ENCODE results near the gene ZSCAN10.
"Not testable (repeated sequence)": the region's sequence is repeated elsewhere in the genome, so short reads cannot be mapped to it uniquely, and the experiment has no call there.

The ZSCAN10 gene

GRCh38 chr16:3059041-3059722 lies 39.9 kb downstream of the ZSCAN10 start:
- peak; percentile 86 for DNase-seq

GRCh38 chr16:3058139-3059030 lies 40.7 kb downstream of the ZSCAN10 start:
- peak; percentile 73 for DNase-seq

- DNase-seq = no peak
These were observed 41.6 kb downstream of the ZSCAN10 start for GRCh38 chr16:3057181-3058138.

- no peak for DNase-seq
These were observed 42.5 kb downstream of the ZSCAN10 start for GRCh38 chr16:3056336-3057180.

- DNase-seq = not testable (repeated sequence)
These were observed 43.4 kb downstream of the ZSCAN10 start for GRCh38 chr16:3055734-3056115.

- DNase-seq = peak; percentile 60
These were observed 43.9 kb downstream of the ZSCAN10 start for GRCh38 chr16:3054965-3055733.

GRCh38 chr16:3053330-3053710 lies 45.8 kb downstream of the ZSCAN10 start:
- peak; percentile 36 for DNase-seq

- not testable (repeated sequence) for DNase-seq
These were observed 46.3 kb downstream of the ZSCAN10 start for GRCh38 chr16:3052571-3053329.

- no peak for DNase-seq
These were observed 47.6 kb downstream of the ZSCAN10 start for GRCh38 chr16:3051494-3051893.

GRCh38 chr16:3051009-3051408 lies 48.1 kb downstream of the ZSCAN10 start:
- no peak for DNase-seq

GRCh38 chr16:3050487-3050886 lies 48.6 kb downstream of the ZSCAN10 start:
- no peak for DNase-seq

GRCh38 chr16:3049921-3050481 lies 49.1 kb downstream of the ZSCAN10 start:
- DNase-seq = no peak

- DNase-seq = no peak
These were observed 51.7 kb downstream of the ZSCAN10 start for GRCh38 chr16:3047387-3047720.

- DNase-seq = no peak
These were observed 52.3 kb downstream of the ZSCAN10 start for GRCh38 chr16:3046641-3047386.

- DNase-seq = no peak
These were observed 53.1 kb downstream of the ZSCAN10 start, which contains the start of gene MMP25 for GRCh38 chr16:3045758-3046640. Gene MMP25 (plus strand): TSS chr16:3046561. CDS start chr16:3046918, 357 bp downstream.

- no peak for DNase-seq
These were observed 54.4 kb downstream of the ZSCAN10 start for GRCh38 chr16:3044708-3045107.

- no peak for DNase-seq
These were observed 56.7 kb downstream of the ZSCAN10 start for GRCh38 chr16:3042376-3042775.

- DNase-seq = no peak
These were observed 60.2 kb downstream of the ZSCAN10 start for GRCh38 chr16:3038896-3039295.
